Measurements from ENCODE around the gene PEF1.

PEF1 gene

GRCh38 chr1:31584869-31585735 is 59.6 kb downstream of the PEF1 start:
- DNase-seq (ENCODE audit: low read depth, low spot score) = no peak

GRCh38 chr1:31583995-31584868 is 60.4 kb downstream of the PEF1 start:
- DNase-seq (ENCODE audit: low read depth, low spot score) = peak; percentile 86

GRCh38 chr1:31583082-31583994 is 61.3 kb downstream of the PEF1 start:
- DNase-seq (ENCODE audit: low read depth, low spot score) = no peak

GRCh38 chr1:31581821-31582810 is 62.6 kb downstream of the PEF1 start:
- DNase-seq (ENCODE audit: low read depth, low spot score) = no peak

GRCh38 chr1:31580891-31581603 is 63.6 kb downstream of the PEF1 start:
- no peak for DNase-seq (ENCODE audit: low read depth, low spot score)

GRCh38 chr1:31580513-31580870 is 64.2 kb downstream of the PEF1 start:
- no peak for DNase-seq (ENCODE audit: low read depth, low spot score)
